Gastroesophageal sphincter (tissue), 4 donors: Measurements from ENCODE around the gene EXOSC7. TPM values are rescaled to one million over a fixed set of nuclear protein-coding genes. Genes with fewer than 3 reads are reported as not detected.
A peak's percentile ranks its signal among the peaks of the same experiment; 100 is the strongest.

Source experiments
- ATAC-seq: fragments of 150-250 bp; one replicate; pipeline ENCODE4 v1.9.1; 2016; ENCODE audit warnings: mild to moderate bottlenecking, moderate library complexity
- H3K27ac ChIP-seq, 4 donors: fragments of 200-600 bp; sonication (generic) in 3 of 4; 1 replicate in 3 of 4; 2 replicates in 1 of 4; pipeline ENCODE4 v1.5.1; 2016 to 2019
- H3K27me3 ChIP-seq: fragments of 200-600 bp; sonication (generic); one replicate; pipeline ENCODE4 v1.5.1; 2019
- H3K36me3 ChIP-seq, 2 donors: fragments of 200-600 bp; sonication (generic); one replicate each; pipeline ENCODE4 v1.5.1; 2019; ENCODE audit warnings: control low read depth in 1 of 2
- H3K4me1 ChIP-seq, 3 donors: fragments of 200-600 bp; sonication (generic); 1 replicate in 2 of 3; 2 replicates in 1 of 3; pipeline ENCODE4 v1.5.1; 2016 to 2019; ENCODE audit warnings: control low read depth in 2 of 3
- H3K4me3 ChIP-seq, 2 donors: fragments of 200-600 bp; sonication (generic); one replicate each; pipeline ENCODE4 v1.5.1; 2019; ENCODE audit warnings: mild to moderate bottlenecking in 1 of 2, moderate library complexity in 1 of 2
- H3K9me3 ChIP-seq, 3 donors: fragments of 200-600 bp; sonication (generic); one replicate each; pipeline ENCODE4 v1.5.1; 2017 to 2019; ENCODE audit warnings: control low read depth in 2 of 3
- EP300 ChIP-seq: sonication (generic); formaldehyde crosslinking; IDR thresholded peaks from one replicate; pipeline ENCODE4 v1.6.1; 2017; ENCODE audit warnings: antibody characterized with exemption, mild to moderate bottlenecking
- POLR2A ChIP-seq, 2 donors: fragments of 450-650 bp; IDR thresholded peaks; one replicate each; pipeline ENCODE4 v1.6.1; 2017; ENCODE audit warnings: antibody characterized with exemption in 2 of 2, mild to moderate bottlenecking in 2 of 2, moderate library complexity in 1 of 2
- POLR2AphosphoS5 ChIP-seq: sonication (generic); formaldehyde crosslinking; IDR thresholded peaks from one replicate; pipeline ENCODE4 v1.6.1; 2017; ENCODE audit warnings: antibody characterized with exemption
- WGBS, 2 donors: methylation state at CpG; one replicate each; pipeline ENCODE4 v1.1.5; 2018; ENCODE audit warnings: low coverage in 1 of 2; 5-methylcytosine and 5-hydroxymethylcytosine counted together
- total RNA-seq, 4 donors: library from RNA; depleted of rRNA; stranded (reverse); fragments of >200 nt; gene quantifications; one replicate each; pipeline ENCODE4 v1.1.0, GENCODE V29; 2016
- TF ChIP-seq, protein P1 (sequence below), 4 experiments: fragments of 200-600 bp in 2 of 4; fragments of 450-650 bp in 2 of 4; sonication (generic) in 1 of 4; IDR thresholded peaks; one replicate each; pipeline ENCODE4 v1.5.1; 2017 to 2019; ENCODE audit warnings: antibody characterized with exemption in 4 of 4, mild to moderate bottlenecking in 2 of 4, moderate library complexity in 2 of 4

The EXOSC7 gene
- total RNA-seq, 4 donors from 2014 or later: 40.6 to 52.8 (median 46.0) TPM

DNA sequence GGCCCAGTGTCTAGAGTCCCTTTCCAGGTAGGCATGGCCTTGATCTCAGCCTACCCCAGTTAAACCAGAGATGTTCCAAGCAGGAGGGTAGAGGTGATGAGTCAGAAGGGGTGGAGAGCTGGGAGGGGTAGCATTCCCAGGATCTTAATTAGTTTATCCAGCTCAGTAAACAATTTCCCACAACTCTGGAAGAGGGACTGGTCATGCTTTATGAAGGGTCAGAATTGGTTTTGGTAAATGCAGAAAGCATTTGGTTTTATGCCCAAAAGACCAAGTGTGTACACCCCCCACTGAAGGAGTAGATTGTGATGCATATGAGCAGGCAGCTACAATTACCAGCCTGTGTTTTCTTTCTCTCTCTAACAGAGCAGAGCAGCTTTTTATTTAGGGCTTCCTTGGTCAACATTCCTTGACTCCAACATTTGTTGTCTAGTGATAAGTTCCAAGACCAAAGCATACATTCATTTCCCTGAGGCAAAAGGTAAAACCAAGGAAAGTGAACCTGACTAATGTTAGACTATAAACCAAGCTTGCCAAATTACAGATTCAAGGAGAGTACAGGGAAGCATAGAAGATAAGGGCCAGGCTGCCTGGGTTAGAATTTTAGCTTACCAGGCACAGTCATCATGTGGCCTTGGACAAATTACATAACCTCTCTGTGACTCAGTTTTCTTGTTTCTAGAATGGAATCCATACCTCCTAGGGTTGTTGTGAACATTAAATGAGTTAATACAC is 17.6 kb downstream of the EXOSC7 start:
- peaks cover 0 to 73% of the 10 kb centered on the region in 2 donors for H3K36me3 ChIP-seq
- peak; percentile 6 for ATAC-seq
- H3K4me3 ChIP-seq: no peak overlapping the region
- H3K27me3 ChIP-seq: no peaks in the 10 kb centered on the region
- no peak for TF ChIP-seq POLR2A (IDR thresholded peaks at IDR 0.05)
- TF ChIP-seq, protein P1, sequence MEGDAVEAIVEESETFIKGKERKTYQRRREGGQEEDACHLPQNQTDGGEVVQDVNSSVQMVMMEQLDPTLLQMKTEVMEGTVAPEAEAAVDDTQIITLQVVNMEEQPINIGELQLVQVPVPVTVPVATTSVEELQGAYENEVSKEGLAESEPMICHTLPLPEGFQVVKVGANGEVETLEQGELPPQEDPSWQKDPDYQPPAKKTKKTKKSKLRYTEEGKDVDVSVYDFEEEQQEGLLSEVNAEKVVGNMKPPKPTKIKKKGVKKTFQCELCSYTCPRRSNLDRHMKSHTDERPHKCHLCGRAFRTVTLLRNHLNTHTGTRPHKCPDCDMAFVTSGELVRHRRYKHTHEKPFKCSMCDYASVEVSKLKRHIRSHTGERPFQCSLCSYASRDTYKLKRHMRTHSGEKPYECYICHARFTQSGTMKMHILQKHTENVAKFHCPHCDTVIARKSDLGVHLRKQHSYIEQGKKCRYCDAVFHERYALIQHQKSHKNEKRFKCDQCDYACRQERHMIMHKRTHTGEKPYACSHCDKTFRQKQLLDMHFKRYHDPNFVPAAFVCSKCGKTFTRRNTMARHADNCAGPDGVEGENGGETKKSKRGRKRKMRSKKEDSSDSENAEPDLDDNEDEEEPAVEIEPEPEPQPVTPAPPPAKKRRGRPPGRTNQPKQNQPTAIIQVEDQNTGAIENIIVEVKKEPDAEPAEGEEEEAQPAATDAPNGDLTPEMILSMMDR (IDR thresholded peaks at IDR 0.05): no peak
- TF ChIP-seq POLR2AphosphoS5: no peak
- TF ChIP-seq EP300: no peak
- H3K9me3 ChIP-seq: no peaks in the 10 kb centered on the region
- peaks cover 0 to 28% (median 6%) of the 10 kb centered on the region in 3 donors for H3K4me1 ChIP-seq
- H3K27ac ChIP-seq: peak overlapping the region in 1 of 4 donors; percentile 43

DNA sequence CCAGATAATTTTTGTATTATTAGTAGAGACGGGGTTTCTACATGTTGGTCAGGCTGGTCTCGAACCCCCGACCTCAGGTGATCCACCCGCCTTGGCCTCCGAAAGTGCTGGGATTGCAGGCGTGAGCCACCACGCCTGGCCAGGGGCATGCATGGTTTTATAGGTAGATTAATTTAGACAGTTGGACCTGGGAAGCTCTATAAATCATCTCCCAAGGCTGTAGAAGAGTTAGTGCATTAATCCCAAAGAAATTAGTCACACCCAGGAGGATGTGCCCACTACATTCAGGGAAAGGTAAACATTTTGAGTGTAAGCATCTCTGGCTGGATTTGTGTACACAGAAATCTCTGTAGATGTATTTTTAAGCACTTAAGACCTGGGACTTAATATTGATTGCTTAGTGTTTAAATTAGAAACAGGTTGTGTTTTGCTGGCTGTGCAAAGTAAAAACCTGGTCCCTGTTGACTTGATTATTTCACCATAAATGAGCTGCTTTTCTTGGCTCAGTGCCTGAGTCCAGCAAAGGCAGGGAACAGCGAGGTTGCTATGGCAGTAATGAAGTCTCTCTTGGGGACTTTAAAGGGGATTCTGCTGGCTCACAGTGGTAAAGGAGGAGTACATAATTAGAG is 19.2 kb downstream of the EXOSC7 start:
- 14 to 15% methylated on average over 1 of the region's 8 CpGs for WGBS, 2 donors
- Histone ChIP-seq H3K9me3 (no peaks in the 10 kb centered on the region), H3K4me3 (no peak overlapping the region), H3K27ac (peak overlapping the region in 3 of 4 donors; percentile 24 to 43 (median 30)), H3K4me1 (peaks cover 0 to 28% (median 6%) of the 10 kb centered on the region in 3 donors), H3K36me3 (peaks cover 0 to 77% of the 10 kb centered on the region in 2 donors), H3K27me3 (no peaks in the 10 kb centered on the region)
- ATAC-seq: peak; percentile 71
- TF ChIP-seq EP300: no peak
- no peak for TF ChIP-seq POLR2AphosphoS5
- TF ChIP-seq, protein P1 (IDR thresholded peaks at IDR 0.05): no peak
- TF ChIP-seq POLR2A (IDR thresholded peaks at IDR 0.05): no peak

- Histone ChIP-seq H3K4me3 (no peak overlapping the region), H3K9me3 (no peaks in the 10 kb centered on the region), H3K27me3 (no peaks in the 10 kb centered on the region), H3K36me3 (peaks cover 0 to 77% of the 10 kb centered on the region in 2 donors), H3K27ac (no peak overlapping the region), H3K4me1 (peaks cover 0 to 28% (median 6%) of the 10 kb centered on the region in 3 donors)
- 70 to 76% methylated on average over 3 of the region's 3 CpGs for WGBS, 2 donors
- no peak for ATAC-seq
- TF ChIP-seq POLR2AphosphoS5 (no peak), POLR2A (IDR thresholded peaks at IDR 0.05) (no peak), EP300 (no peak)
- TF ChIP-seq, protein P1 (IDR thresholded peaks at IDR 0.05): no peak
These were observed 20.5 kb downstream of the EXOSC7 start for GRCh38 chr3:44996556-44996969.

DNA sequence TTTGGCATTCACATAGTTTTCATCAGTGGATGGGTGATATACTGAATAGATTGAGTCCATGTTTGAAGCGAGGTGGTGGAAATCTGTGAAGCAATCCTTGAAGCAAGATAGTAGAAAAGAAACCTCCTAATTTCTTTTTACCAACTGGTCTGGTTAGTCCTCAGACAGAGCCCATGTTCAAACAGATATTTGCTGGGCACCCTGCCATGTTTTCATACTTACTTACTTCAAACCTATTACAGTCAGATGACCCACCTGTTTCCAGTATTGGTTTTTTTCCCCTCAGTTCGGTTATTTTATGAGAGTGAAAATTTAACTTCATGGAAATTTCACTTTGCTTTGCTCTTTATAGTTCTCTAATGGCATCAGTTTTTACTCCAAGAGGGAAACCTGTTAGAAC is 23.7 kb downstream of the EXOSC7 start:
- TF ChIP-seq, protein P1 (IDR thresholded peaks at IDR 0.05): no peak
- no peak for TF ChIP-seq POLR2A (IDR thresholded peaks at IDR 0.05)
- TF ChIP-seq POLR2AphosphoS5: no peak
- TF ChIP-seq EP300: no peak
- Histone ChIP-seq H3K36me3 (peaks cover 0 to 87% of the 10 kb centered on the region in 2 donors), H3K4me1 (peaks cover 0 to 13% (median 6%) of the 10 kb centered on the region in 3 donors), H3K27me3 (no peaks in the 10 kb centered on the region), H3K27ac (no peak overlapping the region), H3K4me3 (no peak overlapping the region), H3K9me3 (peaks cover 0 to 2% (median 0%) of the 10 kb centered on the region in 3 donors)
- no peak for ATAC-seq
- 75 to 77% methylated on average over 2 of the region's 2 CpGs for WGBS, 2 donors
